NB4 (cell line): ENCODE results near the gene NR3C2.

Experiments used
- DNase-seq: peaks from one replicate; pipeline ENCODE4 v3.0.0; 2010; ENCODE audit warnings: low read depth
- H3K4me3 ChIP-seq: one replicate; pipeline ENCODE4 v1.5.1; 2011; ENCODE audit warnings: mild to moderate bottlenecking, low read depth, low read length, moderate library complexity
- CTCF ChIP-seq: IDR thresholded peaks from one replicate; pipeline ENCODE4 v1.5.1; 2012; ENCODE audit warnings: low read depth, low read length
- MAX ChIP-seq: IDR thresholded peaks from 2 replicates; pipeline ENCODE4 v1.6.1; 2011; ENCODE audit warnings: low read depth, low read length
- MYC ChIP-seq: IDR thresholded peaks from 2 replicates; pipeline ENCODE4 v1.6.1; 2011; ENCODE audit warnings: low read depth, low read length
- POLR2A ChIP-seq: IDR thresholded peaks from 2 replicates; pipeline ENCODE4 v1.6.1; 2011; ENCODE audit warnings: mild to moderate bottlenecking; ENCODE audit not compliant: insufficient read length; ENCODE audit errors: extremely low read depth

NR3C2 gene

GRCh38 chr4:148345509-148345908, 96.7 kb downstream of the NR3C2 start:
- H3K4me3 ChIP-seq, result no peak overlapping the region
- DNase-seq, result no peak
- no peak for TF ChIP-seq MAX
- no peak for TF ChIP-seq CTCF
- TF ChIP-seq POLR2A, result no peak
- no peak for TF ChIP-seq MYC

- no peak overlapping the region for H3K4me3 ChIP-seq
- TF ChIP-seq POLR2A (no peak), MAX (no peak), CTCF (no peak), MYC (no peak)
- no peak for DNase-seq
Measured at GRCh38 chr4:148344941-148345340, 97.3 kb downstream of the NR3C2 start.

- no peak for DNase-seq
- H3K4me3 ChIP-seq, result no peak overlapping the region
- TF ChIP-seq CTCF, result no peak
- TF ChIP-seq POLR2A, result no peak
- no peak for TF ChIP-seq MAX
- no peak for TF ChIP-seq MYC
Measured at GRCh38 chr4:148344352-148344751, 97.9 kb downstream of the NR3C2 start.

- H3K4me3 ChIP-seq, result no peak overlapping the region
- no peak for DNase-seq
- no peak for TF ChIP-seq MYC
- TF ChIP-seq POLR2A, result no peak
- TF ChIP-seq CTCF, result no peak
- TF ChIP-seq MAX, result no peak
Measured at GRCh38 chr4:148341980-148342800, 100.0 kb downstream of the NR3C2 start.

GRCh38 chr4:148335133-148335532, 107.1 kb downstream of the NR3C2 start:
- TF ChIP-seq POLR2A (no peak), MYC (no peak), MAX (no peak), CTCF (no peak)
- H3K4me3 ChIP-seq, result no peak overlapping the region

More at GRCh38 chr4:148335133-148335532, 107.1 kb downstream of the NR3C2 start:
- no peak for DNase-seq
